K562 (cell line): ENCODE results near the gene TIMM17A. TPM values are rescaled to one million over a fixed set of nuclear protein-coding genes. Genes with fewer than 3 reads are reported as not detected.

Experiments used
- ATF4 ChIP-seq: fragments of 450-650 bp; formaldehyde crosslinking; IDR thresholded peaks from 2 replicates; pipeline ENCODE4 v1.4.0; 2022; ENCODE audit warnings: mild to moderate bottlenecking, moderate library complexity
- BHLHE40 ChIP-seq: IDR thresholded peaks from 2 replicates; pipeline ENCODE4 v1.6.1; 2011; ENCODE audit warnings: low read length, improper control_type of control experiment
- CEBPZ ChIP-seq: fragments of 150-350 bp; IDR thresholded peaks from 2 replicates; pipeline ENCODE4 v1.6.1; 2014; ENCODE audit warnings: low read depth, mild to moderate bottlenecking, low read length, borderline replicate concordance
- CREB3L1 ChIP-seq: fragments of 450-650 bp; IDR thresholded peaks from 2 replicates; pipeline ENCODE4 v1.6.1; 2014; ENCODE audit warnings: low read depth, mild to moderate bottlenecking, moderate library complexity, borderline replicate concordance
- HDAC6 ChIP-seq: IDR thresholded peaks from 2 replicates; pipeline ENCODE4 v1.6.1; 2012; ENCODE audit warnings: low read depth, mild to moderate bottlenecking, control low read depth, inconsistent platforms, low read length, moderate library complexity
- HMG20B ChIP-seq: fragments of 250-450 bp; sonication (Bioruptor Pico); IDR thresholded peaks from 2 replicates; pipeline ENCODE4 v1.5.0; 2021; ENCODE audit warnings: mild to moderate bottlenecking
- KAT2B ChIP-seq: IDR thresholded peaks from one replicate; pipeline ENCODE4 v1.6.1; 2012; ENCODE audit warnings: low read depth, mild to moderate bottlenecking, control low read depth, inconsistent platforms, low read length, moderate library complexity
- NCOR1 ChIP-seq: fragments of 450-650 bp; IDR thresholded peaks from 2 replicates; pipeline ENCODE4 v1.6.1; 2016; ENCODE audit warnings: mild to moderate bottlenecking, moderate library complexity
- NR2C1 ChIP-seq, 2 experiments: fragments of 450-650 bp; IDR thresholded peaks; 2 replicates each; pipeline ENCODE4 v1.6.1; 2017; ENCODE audit warnings: mild to moderate bottlenecking in 2 of 2, antibody characterized with exemption in 1 of 2, inconsistent platforms in 1 of 2, missing compliant biosample characterization in 1 of 2, missing genetic modification characterization in 1 of 2
- NR2C2 ChIP-seq, 2 experiments: fragments of 200-800 bp in 1 of 2; sonication (Bioruptor generic) in 1 of 2; sonication (generic) in 1 of 2; formaldehyde crosslinking in 1 of 2; IDR thresholded peaks; 2 replicates each; pipeline versions ENCODE4 v1.6.1 to v1.8.0; 2016 to 2022; ENCODE audit warnings: mild to moderate bottlenecking in 1 of 2, missing compliant biosample characterization in 1 of 2, missing genetic modification characterization in 1 of 2, missing genetic modification reagents in 1 of 2
- PHB2 ChIP-seq: fragments of 450-650 bp; IDR thresholded peaks from 2 replicates; pipeline ENCODE4 v1.6.1; 2017; ENCODE audit warnings: low read depth
- PML ChIP-seq: IDR thresholded peaks from 2 replicates; pipeline ENCODE4 v1.6.1; 2012; ENCODE audit warnings: low read length, inconsistent platforms
- SAP30 ChIP-seq: fragments of 200-600 bp; sonication (generic); IDR thresholded peaks from 2 replicates; pipeline ENCODE4 v1.6.1; 2012; ENCODE audit warnings: borderline replicate concordance, low read depth, mild to moderate bottlenecking, moderate library complexity, low read length, control low read depth, inconsistent platforms; ENCODE audit not compliant: insufficient read depth, poor library complexity, severe bottlenecking
- SPI1 ChIP-seq: IDR thresholded peaks from 2 replicates; pipeline ENCODE4 v1.6.1; 2011; ENCODE audit warnings: low read depth, low read length, control low read depth, borderline replicate concordance
- TAF9B ChIP-seq: fragments of 450-650 bp; IDR thresholded peaks from 2 replicates; pipeline ENCODE4 v1.6.1; 2018; ENCODE audit warnings: mild to moderate bottlenecking; ENCODE audit not compliant: partially characterized antibody
- TOE1 ChIP-seq, 2 experiments: fragments of 450-650 bp in 1 of 2; sonication (generic) in 1 of 2; formaldehyde crosslinking in 1 of 2; IDR thresholded peaks; 2 replicates each; pipeline versions ENCODE4 v1.7.1 to v1.8.0; 2016 to 2022; ENCODE audit warnings: borderline replicate concordance in 2 of 2, mild to moderate bottlenecking in 2 of 2, antibody characterized with exemption in 1 of 2, inconsistent platforms in 1 of 2, low read depth in 1 of 2, missing genetic modification reagents in 1 of 2, moderate library complexity in 1 of 2
- TRIM28 ChIP-seq: fragments of 450-650 bp; IDR thresholded peaks from 2 replicates; pipeline ENCODE4 v1.6.1; 2017
- ZNF740 ChIP-seq, 3 experiments: fragments of 200-800 bp in 1 of 3; sonication (Bioruptor generic) in 1 of 3; sonication (generic) in 1 of 3; formaldehyde crosslinking in 1 of 3; IDR thresholded peaks; 2 replicates each; pipeline versions ENCODE4 v1.6.1 to v1.8.0; 2016 to 2022; ENCODE audit warnings: mild to moderate bottlenecking in 2 of 3, missing compliant biosample characterization in 2 of 3, missing genetic modification characterization in 2 of 3, missing genetic modification reagents in 1 of 3
- polyA plus RNA-seq, 8 experiments: library from polyadenylated mRNA; depleted of rRNA in 4 of 8; stranded (reverse) in 5 of 8; unstranded in 3 of 8; fragments of >200 nt; fragmentation: Nextera tagmentation in 2 of 8; fragmentation: Illumina TruSeq in 1 of 8; extraction: Ambion mirVana in 2 of 8; extraction: Trizol in 1 of 8; gene quantifications; 2 replicates each; pipeline versions ENCODE4 v1.2.1 to v1.2.3, GENCODE V29; 2011 to 2014; ENCODE audit warnings: inconsistent platforms in 1 of 8, missing spikeins in 1 of 8
- total RNA-seq, 7 experiments: library from RNA; depleted of rRNA in 6 of 7; stranded (reverse); fragments of >200 nt in 6 of 7; fragmentation: Illumina TruSeq in 2 of 7; extraction: Trizol in 2 of 7; gene quantifications; 2 replicates each; pipeline versions ENCODE4 v1.2.1 to v1.2.3, GENCODE V29; 2011 to 2021; ENCODE audit warnings: low replicate concordance in 1 of 7

Gene TIMM17A
- total and polyA plus RNA-seq, 9 of the 15 experiments (the other 6 are each of a cell fraction or from before 2014, with no cell fraction given), result 116 to 744 (median 180) TPM

GRCh38 chr1:201955009-201955728 lies at the start of gene TIMM17A (continued):
- TF ChIP-seq CREB3L1 (peak; percentile 92), ATF4 (CRISPR knock-in tag) (no peak; the same call in 1 of the 2 replicates), SAP30 (peak; percentile 86), TAF9B (peak; percentile 96), SPI1 (peak; percentile 77), NR2C1 (IDR thresholded peaks at IDR 0.05) (peak; percentile 97), NR2C1 (tag; IDR thresholded peaks at IDR 0.05) (peak; percentile 98), ZNF740 (CRISPR knock-in tag; IDR thresholded peaks at IDR 0.05) (no peak), ZNF740 (tag; IDR thresholded peaks at IDR 0.05) (no peak), HMG20B (CRISPR knock-in tag) (no peak), TRIM28 (peak; percentile 87; the same call in 1 of the 2 replicates), NCOR1 (peak; percentile 47; the same call in 1 of the 2 replicates), BHLHE40 (peak; percentile 34), KAT2B (no peak), NR2C2 (CRISPR knock-in tag; IDR thresholded peaks at IDR 0.05) (peak; percentile 95), NR2C2 (tag; IDR thresholded peaks at IDR 0.05) (peak; percentile 99), TOE1 (IDR thresholded peaks at IDR 0.05; ENCODE audit: borderline replicate concordance) (no peak; the same call in 1 of the 2 replicates), TOE1 (CRISPR knock-in tag; IDR thresholded peaks at IDR 0.05; ENCODE audit: borderline replicate concordance, low read depth) (peak; percentile 96), CEBPZ (no peak), HDAC6 (no peak), PML (peak; percentile 91; the same call in 1 of the 2 replicates), PHB2 (peak; percentile 83)
